HepG2 (cell line): Measurements from ENCODE around the gene ISLR. TPM values are rescaled to one million over a fixed set of nuclear protein-coding genes. Genes with fewer than 3 reads are reported as not detected.

ENCODE experiments used
- ATAC-seq: fragments of 200-7000 bp; cut with Tn5 transposase; 3 replicates; pipeline ENCODE4 v1.9.1; 2020; ENCODE audit warnings: mild to moderate bottlenecking, moderate library complexity
- BruUV-seq: library from RNA; stranded (reverse); fragments of 400-500 nt; replicated peaks from 2 replicates; lab custom pipeline; 2021; lab: Mats Ljungman, UMichigan
- CTCF ChIA-PET: fragments of 300-600 bp; formaldehyde crosslinking; extraction: SDS; loops from one replicate; lab custom pipeline; 2021; ENCODE audit warnings: low total read pairs, inconsistent platforms, low intra/inter-chr PET ratio; lab: Yijun Ruan, JAX
- POLR2A ChIA-PET: fragments of 350-600 bp; sonication (Branson Sonifier 250); formaldehyde crosslinking; loops from one replicate; lab custom pipeline; 2020; ENCODE audit warnings: antibody characterized with exemption, inconsistent platforms; lab: Yijun Ruan, JAX
- DNase-seq: peaks from one replicate; pipeline ENCODE4 v3.0.0-alpha.2; 2015; ENCODE audit warnings: low spot score
- FAIRE-seq: peaks from 3 replicates; lab custom pipeline; 2011; peaks lifted over from hg19 to GRCh38; lab: Jason Lieb, UNC
- H2AFZ ChIP-seq: one replicate; pipeline ENCODE4 v1.6.1; 2011; ENCODE audit warnings: low read length, inconsistent platforms
- H3K27ac ChIP-seq: fragments of 300-600 bp; 3 replicates; pipeline ENCODE4 v1.8.0; 2011; ENCODE audit warnings: mixed run types, mild to moderate bottlenecking, mixed read lengths, low read length, inconsistent platforms; ENCODE audit not compliant: insufficient read depth; ENCODE audit errors: extremely low read length
- H3K27me3 ChIP-seq, 2 experiments: fragments of 200-600 bp in 1 of 2; 2 replicates in 1 of 2; 3 replicates in 1 of 2; pipeline versions ENCODE4 v1.6.0 to v1.8.0; 2011; ENCODE audit warnings: low read length in 2 of 2, mild to moderate bottlenecking in 2 of 2, moderate library complexity in 2 of 2, inconsistent platforms in 1 of 2; ENCODE audit not compliant: insufficient read depth in 2 of 2, control insufficient read depth in 1 of 2
- H3K36me3 ChIP-seq, 2 experiments: fragments of 200-600 bp in 1 of 2; replicated peaks in 1 of 2; 2 replicates in 1 of 2; 3 replicates in 1 of 2; pipeline versions ENCODE4 v1.5.1 to v1.8.0; 2011; ENCODE audit warnings: low read length in 2 of 2, inconsistent platforms in 1 of 2; ENCODE audit not compliant: insufficient read depth in 2 of 2, control insufficient read depth in 1 of 2
- H3K4me1 ChIP-seq: 2 replicates; pipeline ENCODE4 v1.5.1; 2012; ENCODE audit warnings: low read length, inconsistent platforms; ENCODE audit not compliant: insufficient read depth
- H3K4me2 ChIP-seq: 2 replicates; pipeline ENCODE4 v1.6.0; 2011; ENCODE audit warnings: low read depth, low read length, inconsistent platforms
- H3K4me3 ChIP-seq, 3 experiments: fragments of 200-600 bp in 1 of 3; sonication (generic), shearing (Covaris generic) in 1 of 3; replicated peaks in 1 of 3; 2 replicates each; pipeline ENCODE4 v1.5.1; 2011 to 2016; ENCODE audit warnings: low read length in 3 of 3, inconsistent platforms in 2 of 3, low read depth in 2 of 3, mild to moderate bottlenecking in 2 of 3, control low read depth in 1 of 3, mixed read lengths in 1 of 3; ENCODE audit not compliant: insufficient read depth in 1 of 3
- H3K79me2 ChIP-seq: one replicate; pipeline ENCODE4 v1.6.1; 2011; ENCODE audit warnings: low read length, inconsistent platforms; ENCODE audit not compliant: insufficient read depth
- H3K9ac ChIP-seq: 2 replicates; pipeline ENCODE4 v1.6.0; 2011; ENCODE audit warnings: mild to moderate bottlenecking, low read depth, low read length, inconsistent platforms; ENCODE audit not compliant: insufficient read depth
- H3K9me3 ChIP-seq: 2 replicates; pipeline ENCODE4 v1.5.1; 2012; ENCODE audit warnings: mild to moderate bottlenecking, low read length
- H4K20me1 ChIP-seq: 2 replicates; pipeline ENCODE4 v1.6.0; 2011; ENCODE audit warnings: inconsistent platforms, mild to moderate bottlenecking, low read length, moderate library complexity; ENCODE audit not compliant: insufficient read depth
- CBFB ChIP-seq: sonication (generic); formaldehyde crosslinking; IDR thresholded peaks from 2 replicates; pipeline ENCODE4 v1.4.0; 2020; ENCODE audit warnings: missing genetic modification reagents
- CREM ChIP-seq, 2 experiments: sonication (generic) in 1 of 2; formaldehyde crosslinking in 1 of 2; IDR thresholded peaks; 2 replicates each; pipeline versions ENCODE4 v1.4.0 to v1.6.1; 2016 to 2020; ENCODE audit warnings: antibody characterized with exemption in 1 of 2, mild to moderate bottlenecking in 1 of 2, missing genetic modification reagents in 1 of 2
- ELF1 ChIP-seq: sonication (generic); formaldehyde crosslinking; IDR thresholded peaks from 2 replicates; pipeline ENCODE4 v1.4.0; 2020; ENCODE audit warnings: missing genetic modification reagents
- ERF ChIP-seq: IDR thresholded peaks from 2 replicates; pipeline ENCODE4 v1.6.1; 2018; ENCODE audit warnings: missing biosample characterization, missing genetic modification reagents
- IKZF5 ChIP-seq: IDR thresholded peaks from 2 replicates; pipeline ENCODE4 v1.6.1; 2018; ENCODE audit warnings: missing genetic modification reagents, mild to moderate bottlenecking, missing compliant biosample characterization
- KLF16 ChIP-seq, 2 experiments: sonication (generic) in 1 of 2; formaldehyde crosslinking in 1 of 2; IDR thresholded peaks; 2 replicates each; pipeline versions ENCODE4 v1.6.1 to v1.8.0; 2016 to 2023; ENCODE audit warnings: missing genetic modification reagents in 2 of 2, missing compliant biosample characterization in 1 of 2
- MEF2D ChIP-seq: sonication (generic); formaldehyde crosslinking; IDR thresholded peaks from 2 replicates; pipeline ENCODE4 v1.5.1; 2020; ENCODE audit warnings: mild to moderate bottlenecking, missing genetic modification reagents
- MLLT10 ChIP-seq: sonication (generic); formaldehyde crosslinking; IDR thresholded peaks from 2 replicates; pipeline ENCODE4 v1.4.0; 2020; ENCODE audit warnings: missing genetic modification reagents
- PBX3 ChIP-seq: sonication (generic); formaldehyde crosslinking; IDR thresholded peaks from 2 replicates; pipeline ENCODE4 v1.8.1; 2023; ENCODE audit warnings: missing genetic modification reagents, inconsistent platforms, borderline replicate concordance
- SRF ChIP-seq: IDR thresholded peaks from 2 replicates; pipeline ENCODE4 v1.6.1; 2011; ENCODE audit warnings: mild to moderate bottlenecking, low read depth, low read length, moderate library complexity
- SYNCRIP ChIP-seq: fragments of 200-400 bp; formaldehyde crosslinking; IDR thresholded peaks from 2 replicates; pipeline ENCODE4 v1.6.1; 2018; ENCODE audit warnings: mild to moderate bottlenecking, low read depth, low read length; ENCODE audit not compliant: insufficient read depth
- ZBTB46 ChIP-seq: sonication (generic); formaldehyde crosslinking; IDR thresholded peaks from 2 replicates; pipeline ENCODE4 v1.4.0; 2020; ENCODE audit warnings: mild to moderate bottlenecking, missing genetic modification reagents, borderline replicate concordance
- ZNF616 ChIP-seq: sonication (generic); formaldehyde crosslinking; IDR thresholded peaks from 2 replicates; pipeline ENCODE4 v1.5.0; 2020; ENCODE audit warnings: low read depth, mild to moderate bottlenecking, missing genetic modification reagents
- WGBS: methylation state at CpG from one replicate; pipeline ENCODE4 v1.1.6; 2017; ENCODE audit warnings: low lambda C conversion rate; 5-methylcytosine and 5-hydroxymethylcytosine counted together
- in situ Hi-C: cut with HindIII; loops from 2 replicates; pipeline ENCODE4 v1.10.0; 2017; ENCODE audit warnings: low pct_unique_long_range_greater_than_20kb; ENCODE audit not compliant: extremely low pct_ligation_motif_present
- intact Hi-C: fragments of 100-400 bp; cut with micrococcal nuclease; formaldehyde crosslinking; loops from one replicate; pipeline ENCODE4 v1.10.0; 2022; ENCODE audit not compliant: unreplicated experiment
- polyA plus RNA-seq, 8 experiments: library from polyadenylated mRNA; depleted of rRNA in 3 of 8; stranded (reverse) in 7 of 8; unstranded in 1 of 8; fragments of >200 nt; fragmentation: Illumina TruSeq in 4 of 8; extraction: Trizol in 4 of 8; gene quantifications; 2 replicates each; pipeline versions ENCODE4 v1.2.1 to v1.2.3, GENCODE V29; 2011 to 2016; ENCODE audit warnings: low read depth in 4 of 8, missing spikeins in 1 of 8, mixed read lengths in 1 of 8; ENCODE audit not compliant: insufficient read depth in 1 of 8
- total RNA-seq, 5 experiments: library from RNA; depleted of rRNA; stranded (reverse); fragments of >200 nt; fragmentation: Illumina TruSeq; extraction: Trizol; gene quantifications; 2 replicates each; pipeline ENCODE4 v1.2.3, GENCODE V29; 2016; ENCODE audit warnings: low read depth in 1 of 5

The ISLR gene
- total and polyA plus RNA-seq, 2 of the 13 experiments (the other 11 are each of a cell fraction or from before 2014, with no cell fraction given): not detected

- BruUV-seq: no TSS peak
- POLR2A ChIA-PET: no interaction called here
- Histone ChIP-seq H3K9me3 (no peaks in the 10 kb centered on the region), H2AFZ (no peak overlapping the region), H4K20me1 (0 out of 2 replicates have a peak, but pooled peaks cover 3% of the 10 kb centered on the region), H3K36me3 (no peaks in the 10 kb centered on the region), H3K27ac (no peak overlapping the region), H3K4me2 (no peak overlapping the region), H3K27me3 (peaks cover 12 to 36% of the 10 kb centered on the region in 2 experiments), H3K4me3 (no peak overlapping the region), H3K9ac (no peak overlapping the region), H3K4me1 (no peaks in the 10 kb centered on the region), H3K79me2 (no peaks in the 10 kb centered on the region)
- no peak for ATAC-seq
- FAIRE-seq: no peak
- intact Hi-C loops: no loop called here
- CTCF ChIA-PET: no interaction called here
- no peak for TF ChIP-seq MLLT10 (CRISPR knock-in tag)
- TF ChIP-seq MEF2D (CRISPR knock-in tag): no peak
- TF ChIP-seq ELF1 (CRISPR knock-in tag): no peak
- TF ChIP-seq CREM (IDR thresholded peaks at IDR 0.05): no peak
- TF ChIP-seq CREM (CRISPR knock-in tag; IDR thresholded peaks at IDR 0.05): no peak
- TF ChIP-seq ERF (CRISPR knock-in tag): no peak
- no peak for TF ChIP-seq ZNF616 (CRISPR knock-in tag)
- TF ChIP-seq SYNCRIP: no peak
- TF ChIP-seq KLF16 (CRISPR knock-in tag; IDR thresholded peaks at IDR 0.05): no peak
- no peak for TF ChIP-seq IKZF5 (CRISPR knock-in tag)
- TF ChIP-seq CBFB (CRISPR knock-in tag): no peak
- TF ChIP-seq PBX3 (CRISPR knock-in tag): no peak
- no peak for TF ChIP-seq ZBTB46 (CRISPR knock-in tag)
- no peak for TF ChIP-seq SRF
- no peak for DNase-seq
- in situ Hi-C loops: no loop called here
- WGBS: 40% methylated on average over 2 of the region's 2 CpGs
Measured at GRCh38 chr15:74137537-74137894, 36.0 kb upstream of the ISLR start.
